NCI-H345 treated with DMSO at 0.1 percent for 48 hours (cell line): ENCODE results near the gene SMARCB1.

Experiments
- DNase-seq: peaks from one replicate; lab custom pipeline; 2025; ENCODE audit not compliant: unreplicated experiment; lab: John Stamatoyannopoulos, UW

The SMARCB1 gene

DNA sequence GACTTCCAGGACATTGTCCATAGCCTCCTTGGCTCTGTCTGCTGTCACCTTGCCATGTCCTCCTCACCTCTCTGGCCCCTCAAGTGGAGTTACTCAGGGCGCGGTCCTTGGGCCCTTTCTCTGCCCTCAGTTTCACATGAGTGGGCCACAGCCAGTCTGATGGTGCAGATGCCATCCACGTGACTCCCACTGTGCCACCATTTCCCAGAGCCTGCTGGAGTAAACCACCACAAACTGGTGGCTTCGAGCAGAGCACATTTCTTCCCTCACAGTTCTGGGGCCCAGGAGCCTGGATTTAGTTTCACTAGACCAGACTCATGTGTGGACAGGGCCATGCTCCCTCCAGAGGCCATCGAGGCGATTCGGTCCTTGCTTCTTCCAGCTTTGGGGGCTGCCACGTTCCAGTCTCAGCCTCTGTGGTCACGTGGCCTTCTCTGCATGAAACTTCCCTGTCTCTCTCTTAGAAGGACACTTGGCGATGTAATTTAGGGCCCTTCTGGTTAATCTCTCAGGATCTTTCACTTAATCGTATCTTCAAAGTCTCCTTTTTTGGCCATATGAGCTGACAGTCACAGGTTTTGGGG, 14.6 kb downstream of the SMARCB1 start:
- DNase-seq: no peak

DNA sequence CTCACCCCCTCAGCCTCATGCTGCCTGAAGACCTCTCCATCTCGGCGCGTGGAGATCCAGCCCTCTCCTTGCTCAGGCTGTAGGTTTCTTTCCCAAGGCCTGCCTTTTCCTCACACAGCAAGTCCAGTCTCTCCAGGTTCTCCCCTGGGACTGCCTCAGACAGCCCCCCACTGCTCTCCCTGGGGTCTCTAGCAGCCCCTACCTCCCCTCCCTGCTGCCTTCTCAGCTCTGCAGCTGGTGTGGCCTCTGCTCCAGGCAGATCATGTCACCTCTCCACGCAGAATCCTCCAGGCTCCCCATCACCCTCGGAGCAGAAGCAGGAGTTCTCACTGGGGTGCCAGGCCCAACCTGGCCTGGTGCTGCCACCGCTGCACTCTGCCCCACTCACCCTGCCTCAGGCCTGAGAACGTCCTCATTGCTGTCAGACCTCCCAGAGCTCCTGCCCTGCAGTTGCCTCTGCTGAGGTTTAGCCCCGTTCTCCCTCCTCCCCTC, 15.2 kb downstream of the SMARCB1 start:
- no peak for DNase-seq

DNA sequence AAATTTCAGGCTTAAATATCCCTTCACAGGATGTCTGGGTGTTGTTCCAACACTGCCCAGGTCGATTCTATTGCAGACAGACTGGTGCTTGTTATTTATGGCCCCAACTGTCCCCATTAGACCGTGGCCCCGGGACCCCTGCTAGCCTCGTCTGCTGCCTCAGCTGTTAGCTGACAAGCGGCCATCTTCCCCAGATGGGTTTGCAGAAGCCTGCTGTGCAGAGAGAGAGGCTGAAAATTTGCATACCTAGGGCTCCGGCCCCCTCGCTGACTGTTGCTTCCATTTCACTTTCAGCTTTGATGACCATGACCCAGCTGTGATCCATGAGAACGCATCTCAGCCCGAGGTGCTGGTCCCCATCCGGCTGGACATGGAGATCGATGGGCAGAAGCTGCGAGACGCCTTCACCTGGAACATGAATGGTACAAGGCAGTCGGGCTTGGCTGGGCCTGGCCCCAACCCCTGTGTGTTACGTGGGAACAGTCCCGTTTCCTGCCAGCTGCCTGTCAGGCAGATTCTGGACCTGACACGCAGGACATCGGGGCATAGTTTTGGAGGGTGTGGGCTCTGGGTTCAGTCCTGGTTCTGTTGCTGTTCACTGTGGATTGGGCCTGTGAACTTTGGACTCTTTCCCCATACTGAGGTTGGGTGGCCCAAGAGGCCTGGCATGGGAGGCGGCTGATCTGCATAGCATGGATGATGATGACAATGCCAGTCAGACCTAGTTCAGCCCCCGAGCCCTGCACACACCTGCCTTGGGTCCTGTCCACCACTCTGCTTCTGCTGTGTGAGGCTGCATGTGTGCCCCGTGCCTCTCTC, 16.4 kb downstream of the SMARCB1 start:
- DNase-seq: no peak

DNA sequence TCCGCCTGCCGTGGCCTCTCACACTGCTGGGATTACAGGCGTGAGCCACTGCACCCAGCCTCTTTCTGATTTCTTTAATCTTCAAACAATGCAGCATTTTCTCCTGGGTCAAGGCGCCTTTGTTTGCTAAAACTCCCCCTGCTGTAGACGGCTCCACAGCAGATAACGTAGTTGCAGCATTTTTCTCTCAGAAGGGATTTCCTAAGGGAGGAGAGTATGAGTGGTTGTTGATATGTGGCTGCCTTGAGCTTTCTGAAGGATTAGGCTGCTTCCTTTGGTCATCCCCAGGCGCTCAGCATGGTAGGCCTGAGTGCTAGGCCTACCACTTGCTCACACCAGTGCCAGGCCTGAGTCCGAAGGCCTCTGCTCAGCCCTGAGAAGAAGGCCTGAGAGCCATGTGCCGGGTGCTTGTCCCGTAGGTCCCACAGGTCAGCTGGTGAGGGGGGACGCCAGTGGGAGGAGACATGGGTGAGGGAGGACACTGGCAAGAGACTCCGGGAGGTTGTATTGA, 18.1 kb downstream of the SMARCB1 start:
- no peak for DNase-seq

DNA sequence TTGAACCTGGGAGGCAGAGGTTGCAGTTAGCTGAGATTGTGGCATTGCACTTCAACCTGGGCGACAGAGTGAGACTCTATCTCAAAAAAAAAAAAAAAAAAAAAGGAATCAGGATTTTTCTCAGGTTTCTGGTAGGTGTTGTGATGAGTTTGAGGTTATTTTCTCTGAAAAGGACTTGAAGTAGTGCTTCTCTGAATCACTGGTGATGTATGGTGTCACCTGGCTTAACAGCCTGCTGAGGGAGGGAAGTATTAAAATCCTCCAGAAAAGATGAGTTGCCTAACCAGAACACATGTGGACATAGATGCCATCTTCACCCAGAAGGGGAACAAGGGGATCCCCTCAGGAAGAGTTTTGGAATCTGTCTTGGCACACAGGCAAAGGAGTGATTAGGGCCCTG, 20.1 kb downstream of the SMARCB1 start:
- no peak for DNase-seq

DNA sequence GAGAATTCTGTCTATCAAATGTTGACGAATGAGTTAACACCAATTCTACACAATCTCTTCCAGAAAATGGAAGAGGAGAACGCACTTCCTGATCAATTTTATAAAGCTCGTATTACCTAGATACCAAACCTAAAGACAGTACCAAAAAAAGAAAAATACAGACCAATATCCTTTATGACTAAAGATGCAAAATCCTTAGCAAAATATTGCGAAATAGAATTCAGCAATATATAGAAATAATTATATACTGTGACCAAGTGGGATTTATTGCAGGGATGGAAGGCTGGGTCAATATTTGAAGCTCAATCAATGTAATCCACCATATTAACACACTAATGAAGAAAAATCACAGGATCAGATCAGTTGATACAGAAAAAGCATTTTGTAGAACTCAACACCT, 25.6 kb downstream of the SMARCB1 start:
- no peak for DNase-seq

DNA sequence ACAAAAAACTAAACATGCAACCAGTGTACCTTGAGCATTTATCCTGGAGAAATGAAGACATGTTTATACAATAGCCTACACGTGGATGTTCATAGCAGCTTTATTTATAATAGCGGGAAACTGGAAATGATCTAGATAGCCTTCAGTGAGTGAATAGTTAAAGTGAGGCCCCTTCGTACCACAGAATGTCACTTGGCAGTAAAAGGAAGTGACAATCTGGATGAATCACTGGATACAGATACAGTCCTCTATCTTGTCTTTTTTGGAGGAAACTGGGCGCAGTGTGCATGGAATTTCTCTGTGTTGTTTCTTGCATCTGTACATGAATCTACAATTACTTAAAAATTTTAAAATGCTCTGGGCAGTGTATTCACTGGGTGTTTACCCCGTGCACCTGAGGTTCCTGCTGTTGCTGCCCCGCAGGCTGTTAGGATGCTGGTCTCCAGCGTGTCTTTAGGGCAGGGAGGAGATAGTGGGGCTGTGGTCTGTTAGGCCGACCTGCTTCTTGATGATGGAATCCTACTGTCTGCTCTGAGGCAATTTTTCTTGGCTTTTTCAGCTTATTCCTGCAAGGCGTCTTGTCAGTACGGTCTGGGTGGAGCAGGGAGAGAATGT, 28.9 kb downstream of the SMARCB1 start:
- no peak for DNase-seq

DNA sequence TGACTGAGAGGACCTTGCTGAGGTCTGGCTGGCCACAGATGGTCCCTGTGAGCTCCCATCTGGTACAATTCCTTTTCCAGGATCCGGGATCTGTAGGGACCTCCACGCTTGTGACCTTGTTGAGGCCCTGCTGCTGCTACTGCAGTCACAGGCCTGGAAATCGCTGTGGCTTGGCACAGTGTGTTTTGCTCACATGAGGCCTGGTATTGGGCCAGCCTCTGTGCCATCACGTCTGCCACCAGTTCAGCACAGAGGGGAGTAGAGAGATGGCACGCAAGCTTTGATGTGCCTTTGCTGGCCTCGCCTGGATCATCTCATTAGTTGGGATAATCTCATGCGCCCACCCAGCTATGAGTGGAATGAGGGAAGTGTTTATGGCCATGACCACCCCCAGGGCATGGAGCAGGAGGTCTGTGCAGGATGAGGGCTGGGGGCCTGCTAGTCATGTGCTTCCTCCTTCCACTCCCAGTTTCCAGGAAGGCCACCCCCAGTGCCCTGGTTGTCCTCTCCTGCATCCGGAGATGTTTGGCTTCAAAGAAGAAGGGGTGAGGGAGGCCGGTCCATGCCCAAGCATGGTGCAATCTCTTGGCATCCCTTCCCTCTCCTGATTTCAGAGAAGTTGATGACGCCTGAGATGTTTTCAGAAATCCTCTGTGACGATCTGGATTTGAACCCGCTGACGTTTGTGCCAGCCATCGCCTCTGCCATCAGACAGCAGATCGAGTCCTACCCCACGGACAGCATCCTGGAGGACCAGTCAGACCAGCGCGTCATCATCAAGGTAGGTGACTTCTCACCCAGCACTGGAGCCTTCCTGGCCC, 29.6 kb downstream of the SMARCB1 start:
- DNase-seq: no peak

DNA sequence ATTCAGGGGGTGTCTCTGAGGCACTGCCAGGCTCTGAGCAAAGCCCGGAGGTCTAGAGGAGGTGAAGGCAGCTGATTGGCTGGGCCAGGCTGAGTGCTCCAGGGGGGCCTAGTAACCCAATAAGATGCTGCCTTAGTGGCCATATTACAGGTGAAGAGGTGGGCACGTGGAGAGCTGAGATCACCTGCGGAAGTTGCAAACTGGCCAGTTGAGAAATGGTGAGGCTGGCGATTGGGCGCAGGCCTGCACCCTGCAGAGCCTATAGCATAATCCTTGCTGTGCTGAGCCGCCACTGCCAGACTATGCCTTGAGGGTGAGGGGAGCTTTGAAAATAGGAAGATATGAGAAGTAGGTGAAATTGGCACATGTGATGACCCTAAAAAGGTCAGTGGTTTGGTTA, 30.4 kb downstream of the SMARCB1 start:
- no peak for DNase-seq

DNA sequence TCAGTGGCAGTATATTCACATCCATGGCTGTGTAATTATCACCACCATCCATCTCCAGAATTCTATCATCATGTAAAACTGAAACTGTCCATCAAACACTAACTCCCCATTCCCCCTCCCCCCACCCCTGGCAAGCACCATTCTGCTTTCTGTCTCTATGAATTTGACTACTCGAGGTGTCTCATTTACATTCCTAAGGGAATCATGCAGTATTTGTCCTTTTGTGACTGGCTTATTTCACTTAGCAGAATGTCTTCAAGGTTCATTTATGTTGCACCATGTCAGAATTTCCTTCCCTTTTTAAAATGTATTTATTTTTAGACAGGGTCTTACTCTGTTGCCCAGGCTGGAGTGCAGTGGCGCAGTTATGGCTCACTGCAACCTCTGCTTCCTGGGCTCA, 31.8 kb downstream of the SMARCB1 start:
- DNase-seq: no peak

DNA sequence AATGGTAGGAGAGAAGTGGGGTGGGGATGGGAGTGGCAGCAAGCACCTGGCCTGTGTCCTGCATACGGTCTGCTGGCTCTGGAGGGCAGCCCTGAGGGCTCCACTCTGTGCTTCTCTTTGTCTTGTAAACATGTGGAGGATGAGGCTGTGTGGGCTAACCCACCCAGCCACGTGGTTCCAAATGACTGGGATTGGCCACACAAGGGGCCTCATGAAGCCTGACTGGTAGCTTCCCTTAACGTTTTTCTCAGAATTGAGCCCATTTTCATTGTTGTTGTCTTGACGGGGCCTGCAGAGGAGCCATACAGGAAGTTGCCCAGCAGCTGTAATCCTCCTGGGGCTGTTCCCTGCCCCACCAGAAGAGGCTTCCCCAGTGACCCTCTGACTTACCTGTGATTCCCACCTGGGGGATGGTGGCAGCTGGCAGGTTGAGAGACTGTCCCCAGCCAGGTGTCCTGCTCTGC, 34.0 kb downstream of the SMARCB1 start:
- DNase-seq: no peak

DNA sequence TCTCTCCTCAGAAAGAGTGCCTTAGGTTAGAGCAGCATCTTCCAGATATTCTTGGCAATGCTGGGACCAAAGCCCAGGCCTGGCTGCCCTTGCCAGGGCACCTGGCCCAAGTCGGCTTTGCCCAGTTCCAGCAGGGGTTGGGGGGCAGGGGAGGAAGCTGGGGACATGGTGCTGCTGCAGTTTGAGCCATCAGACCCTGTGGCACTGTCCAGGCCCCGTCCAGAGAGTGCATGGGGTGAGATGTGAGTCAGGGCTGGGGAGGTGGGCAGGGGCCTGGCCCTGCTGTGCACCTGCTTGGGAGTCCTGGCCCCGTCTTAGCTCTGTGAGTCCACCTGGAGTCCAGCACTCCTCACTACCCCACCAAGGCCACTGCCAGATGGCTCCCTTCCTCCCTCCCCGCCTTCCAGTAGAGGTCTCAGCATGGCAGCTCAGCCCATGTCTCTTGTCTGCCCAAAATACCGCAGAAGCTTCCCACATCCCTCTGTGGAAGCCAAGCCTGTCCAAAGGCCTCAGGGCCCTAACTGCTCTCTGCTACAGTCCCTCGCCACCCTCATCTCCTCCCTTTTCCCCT, 35.4 kb downstream of the SMARCB1 start:
- no peak for DNase-seq

DNA sequence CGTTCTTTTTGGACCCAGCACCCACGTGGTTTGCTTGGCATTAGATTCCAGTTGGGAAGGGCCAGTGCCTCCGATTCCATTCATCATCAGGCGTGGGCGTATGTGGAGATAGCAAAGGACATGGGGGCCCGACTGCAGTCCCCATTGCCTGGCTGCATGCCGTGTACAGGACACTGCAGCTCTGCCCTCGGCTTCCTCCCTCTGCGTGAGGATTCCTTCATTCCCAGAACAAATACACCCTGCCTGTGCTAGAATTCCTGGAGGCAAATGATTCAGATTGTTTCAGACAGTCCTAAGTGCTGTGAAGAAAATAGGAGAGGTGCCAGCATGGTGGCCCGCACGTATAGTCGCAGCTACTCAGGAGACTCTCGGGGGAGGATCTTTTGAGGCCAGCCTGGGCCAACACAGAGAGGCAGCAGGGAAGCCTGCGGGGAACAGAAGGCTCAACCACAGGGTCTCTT, 36.6 kb downstream of the SMARCB1 start:
- DNase-seq: no peak

DNA sequence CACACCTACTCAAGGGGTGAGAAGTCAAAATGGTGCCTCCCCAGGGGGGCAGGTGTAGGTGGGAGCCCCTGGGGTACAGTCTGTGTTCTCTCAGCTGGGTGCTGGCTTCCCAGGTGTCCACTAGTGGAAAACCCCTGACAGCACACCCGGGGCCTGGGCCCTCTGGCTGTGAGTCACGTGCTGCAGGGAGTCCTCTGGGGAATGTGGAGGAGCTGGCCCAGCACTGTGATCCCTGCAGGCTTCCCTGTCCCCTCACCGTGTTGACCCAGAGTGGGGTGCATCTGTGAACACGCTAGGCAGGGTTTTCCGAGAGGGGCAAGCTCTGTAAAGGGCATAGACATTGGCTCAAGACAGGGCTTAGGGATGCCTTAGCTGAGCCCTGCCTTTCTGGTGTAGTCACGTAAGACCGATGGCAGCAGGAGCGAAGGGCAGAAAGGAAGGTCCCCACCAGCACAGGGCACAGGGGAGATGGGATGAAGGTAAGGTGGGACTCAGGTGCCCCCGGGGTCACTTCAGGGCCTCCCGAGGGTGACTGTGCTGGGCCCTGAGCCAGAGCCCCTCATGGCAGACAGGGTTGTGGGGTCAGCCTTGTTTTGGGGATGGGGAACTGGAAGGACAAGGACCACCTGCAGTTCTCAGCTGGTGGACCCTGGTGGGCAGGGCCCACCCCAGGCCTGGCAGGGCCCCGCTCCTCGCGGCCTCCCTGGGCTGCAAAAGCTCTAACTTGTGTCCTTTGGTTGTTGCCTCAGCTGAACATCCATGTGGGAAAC, 37.9 kb downstream of the SMARCB1 start:
- DNase-seq: no peak

DNA sequence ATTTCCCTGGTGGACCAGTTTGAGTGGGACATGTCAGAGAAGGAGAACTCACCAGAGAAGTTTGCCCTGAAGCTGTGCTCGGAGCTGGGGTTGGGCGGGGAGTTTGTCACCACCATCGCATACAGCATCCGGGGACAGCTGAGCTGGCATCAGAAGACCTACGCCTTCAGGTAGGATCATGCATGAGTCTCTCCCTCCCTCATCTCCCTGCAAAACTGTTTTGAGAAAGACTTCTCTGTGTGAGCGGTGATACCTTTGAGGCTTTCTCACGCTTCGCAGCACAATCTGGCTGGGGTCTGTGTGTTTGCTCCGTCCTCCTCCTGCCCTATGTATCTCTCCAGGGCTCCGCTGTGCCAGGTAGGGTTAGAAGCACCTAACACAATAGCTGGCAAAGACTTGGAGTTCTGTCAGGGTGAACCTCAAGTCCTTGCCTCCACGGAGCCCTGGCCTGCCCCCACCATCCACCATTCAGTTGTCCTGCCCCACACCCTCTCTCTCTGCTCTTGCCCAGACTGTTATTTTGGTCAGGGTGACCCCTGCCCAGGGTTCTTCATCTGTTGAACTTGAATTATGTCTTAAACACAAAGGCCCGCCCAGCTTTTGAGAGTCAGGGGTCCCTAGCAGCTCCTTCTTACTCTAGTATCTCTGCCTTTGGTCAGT, 38.6 kb downstream of the SMARCB1 start:
- DNase-seq: no peak

DNA sequence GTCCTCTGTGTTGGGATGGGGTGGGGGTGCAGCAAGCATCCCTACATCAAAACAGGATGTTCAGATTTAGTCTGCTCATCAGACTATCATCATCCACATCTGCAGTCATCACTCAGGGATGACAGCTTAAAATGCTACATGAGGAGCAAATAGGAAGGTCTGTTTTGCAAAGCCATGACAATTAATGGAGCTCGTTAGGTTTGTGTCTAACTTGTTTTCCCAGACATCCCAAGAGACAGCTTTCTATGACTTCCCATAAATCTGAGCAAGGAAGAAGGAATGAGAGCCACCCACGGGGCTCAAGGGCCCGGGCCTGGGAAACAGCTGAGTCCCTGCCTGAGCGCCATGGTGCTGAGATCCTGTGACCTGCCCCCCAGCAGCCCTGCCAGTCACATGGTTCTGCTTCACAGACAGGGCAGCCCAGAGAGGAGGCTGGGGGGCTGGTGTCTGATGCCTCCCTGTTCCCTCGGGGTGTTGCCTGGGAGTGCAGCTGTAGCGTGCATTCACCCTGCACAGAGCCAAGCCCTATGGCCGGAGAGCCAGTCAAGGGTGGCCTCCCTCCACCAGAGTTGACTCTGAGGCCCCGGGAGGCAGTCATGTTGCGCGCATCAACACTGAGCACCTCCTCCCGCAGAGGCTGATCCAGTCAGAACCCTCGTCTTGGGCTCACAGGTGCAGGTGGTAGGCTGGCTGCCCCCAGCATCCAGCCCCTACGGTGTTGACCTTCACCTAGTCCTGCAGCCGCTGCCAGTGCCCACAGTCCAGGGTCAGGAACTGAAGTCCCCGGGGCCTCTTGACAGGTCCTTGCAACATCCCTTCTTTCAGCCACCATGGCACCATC, 40.0 kb downstream of the SMARCB1 start:
- no peak for DNase-seq

DNA sequence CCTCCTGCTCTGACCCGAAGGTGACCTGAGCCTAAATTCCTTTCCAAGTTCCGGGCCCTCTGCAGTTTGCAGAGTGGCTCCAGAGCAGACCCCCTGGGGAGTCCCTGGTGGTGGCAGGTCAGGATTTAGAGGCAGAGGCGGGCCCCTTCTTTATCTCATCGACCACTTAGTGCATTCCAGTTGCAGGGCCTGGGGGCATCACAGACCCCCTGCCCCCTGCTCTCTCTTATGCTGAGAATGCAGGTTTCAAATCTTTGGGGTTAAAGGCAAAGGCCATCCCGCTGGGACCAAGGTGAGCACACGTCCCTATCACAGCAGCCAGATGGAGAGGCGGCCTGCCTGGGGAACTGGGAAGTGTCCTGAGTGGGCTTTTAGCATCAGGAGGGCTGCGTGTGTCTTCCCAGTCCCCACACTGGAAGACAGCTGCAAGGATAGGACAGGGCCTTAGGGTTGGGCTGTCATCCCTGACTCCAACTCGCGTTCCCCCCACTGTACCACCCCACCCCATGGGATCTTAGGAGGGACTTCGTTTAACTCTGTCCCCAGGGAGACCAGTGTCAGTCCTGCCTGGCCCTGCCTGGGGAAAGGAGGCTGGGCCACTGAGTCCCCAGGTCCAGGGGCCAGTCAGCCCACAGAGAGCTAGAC, 40.7 kb downstream of the SMARCB1 start:
- no peak for DNase-seq
